RWPE1 (cell line): ENCODE data around the gene GDPGP1.

Source experiments
- CTCF ChIA-PET: fragments of 350-600 bp; sonication (Branson Sonifier 250); formaldehyde crosslinking; extraction: SDS; loops from one replicate; lab custom pipeline; 2021; lab: Yijun Ruan, JAX
- POLR2A ChIA-PET: fragments of 400-600 bp; formaldehyde crosslinking; extraction: SDS; loops from one replicate; lab custom pipeline; 2020; ENCODE audit warnings: antibody characterized with exemption; ENCODE audit not compliant: low non-redundant PET; lab: Yijun Ruan, JAX
- DNase-seq: peaks from one replicate; pipeline ENCODE4 v3.0.0; 2012; ENCODE audit warnings: low spot score
- H3K27ac ChIP-seq: fragments of 450-650 bp; 2 replicates; pipeline ENCODE4 v1.5.1; 2017
- CTCF ChIP-seq: fragments of 450-650 bp; conservative IDR thresholded peaks from 2 replicates; pipeline ENCODE4 v1.5.1; 2017; ENCODE audit warnings: low read depth, mild to moderate bottlenecking

Gene GDPGP1

GRCh38 chr15:90294601-90295269, 60.7 kb downstream of the GDPGP1 start:
- H3K27ac ChIP-seq: no peak overlapping the region
- no peak for DNase-seq
- ChIA-PET CTCF (interaction anchor here (0.7 to 1.9 kb wide), 2 partner anchors 13 to 187 kb away, joined by 3 to 8 read pairs; no protein-coding TSS in a partner anchor), POLR2A (interaction anchor here (0.7 kb wide), 1 partner anchor 491 kb away, joined by 3 read pairs; no protein-coding TSS in a partner anchor)
- TF ChIP-seq CTCF: no peak

GRCh38 chr15:90295270-90295648, 61.2 kb downstream of the GDPGP1 start:
- DNase-seq: no peak
- ChIA-PET CTCF (interaction anchor here (0.7 kb wide), 1 partner anchor 12 kb away, joined by 3 read pairs; no protein-coding TSS in a partner anchor), POLR2A (interaction anchor here (0.7 kb wide), 1 partner anchor 490 kb away, joined by 3 read pairs; no protein-coding TSS in a partner anchor)
- H3K27ac ChIP-seq: no peak overlapping the region
- no peak for TF ChIP-seq CTCF
